OCI-LY1 (cell line): ENCODE measurements around the gene GPR135.
A peak's percentile ranks its signal among the peaks of the same experiment; 100 is the strongest.

Experiments used
- H2AFZ ChIP-seq: fragments of 200-600 bp; sonication (generic), shearing (Covaris generic); 2 replicates; pipeline ENCODE4 v1.6.0; 2014; ENCODE audit warnings: antibody characterized with exemption, mild to moderate bottlenecking, low read length
- H3F3A ChIP-seq: fragments of 200-600 bp; sonication (generic), shearing (Covaris generic); 2 replicates; pipeline ENCODE4 v1.6.0; 2014; ENCODE audit warnings: mild to moderate bottlenecking, antibody characterized with exemption, low read length, moderate library complexity; ENCODE audit not compliant: insufficient read depth
- H3K27ac ChIP-seq: fragments of 200-600 bp; sonication (generic); 2 replicates; pipeline ENCODE4 v1.5.1; 2014; ENCODE audit warnings: low read length, mixed run types, mild to moderate bottlenecking, low read depth; ENCODE audit not compliant: poor library complexity, severe bottlenecking
- H3K27me3 ChIP-seq: fragments of 200-600 bp; sonication (generic); 2 replicates; pipeline ENCODE4 v1.6.0; 2014; ENCODE audit warnings: antibody characterized with exemption, mild to moderate bottlenecking, low read length, moderate library complexity; ENCODE audit not compliant: insufficient read depth
- H3K36me3 ChIP-seq: fragments of 200-600 bp; sonication (generic); 2 replicates; pipeline ENCODE4 v1.6.1; 2014; ENCODE audit warnings: mild to moderate bottlenecking, antibody characterized with exemption, low read length, moderate library complexity, mixed read lengths; ENCODE audit not compliant: insufficient read depth
- H3K4me1 ChIP-seq: fragments of 200-600 bp; sonication (generic); 2 replicates; pipeline ENCODE4 v1.5.1; 2014; ENCODE audit warnings: mild to moderate bottlenecking, low read length, moderate library complexity; ENCODE audit not compliant: insufficient read depth, severe bottlenecking
- H3K4me2 ChIP-seq: fragments of 200-600 bp; sonication (generic), shearing (Covaris generic); 2 replicates; pipeline ENCODE4 v1.6.1; 2014; ENCODE audit warnings: low read length
- H3K4me3 ChIP-seq: fragments of 200-600 bp; sonication (generic); 2 replicates; pipeline ENCODE4 v1.5.1; 2014; ENCODE audit warnings: low read length, low read depth, mild to moderate bottlenecking, mixed read lengths; ENCODE audit not compliant: poor library complexity, severe bottlenecking
- H3K79me2 ChIP-seq: fragments of 200-600 bp; shearing (Covaris generic); 2 replicates; pipeline ENCODE4 v1.6.1; 2016; ENCODE audit warnings: mixed run types, low read length, mixed read lengths; ENCODE audit not compliant: insufficient read depth
- H3K9ac ChIP-seq: fragments of 200-600 bp; sonication (generic), shearing (Covaris generic); 2 replicates; pipeline ENCODE4 v1.6.1; 2014; ENCODE audit warnings: mild to moderate bottlenecking, low read length, mixed read lengths
- H3K9me2 ChIP-seq: fragments of 200-600 bp; sonication (generic), shearing (Covaris generic); 2 replicates; pipeline ENCODE4 v1.6.1; 2014; ENCODE audit warnings: low read depth, mild to moderate bottlenecking, low read length, mixed read lengths
- H3K9me3 ChIP-seq: fragments of 200-600 bp; shearing (Covaris generic); 2 replicates; pipeline ENCODE4 v1.6.1; 2014; ENCODE audit warnings: low read length, mixed read lengths
- H4K20me1 ChIP-seq: fragments of 200-600 bp; sonication (generic), shearing (Covaris generic); 2 replicates; pipeline ENCODE4 v1.6.0; 2016; ENCODE audit warnings: mild to moderate bottlenecking, low read length; ENCODE audit not compliant: insufficient read depth
- EZH2 ChIP-seq: fragments of 200-600 bp; sonication (generic), shearing (Covaris generic); IDR thresholded peaks from 2 replicates; pipeline ENCODE4 v1.8.0; 2017; ENCODE audit warnings: borderline replicate concordance, mixed run types, mild to moderate bottlenecking, antibody characterized with exemption, low read length, moderate library complexity, mixed read lengths
- TF ChIP-seq, protein P1 (sequence below): fragments of 200-600 bp; sonication (generic), shearing (Covaris generic); IDR thresholded peaks from 2 replicates; pipeline ENCODE4 v1.5.1; 2017; ENCODE audit warnings: mild to moderate bottlenecking, antibody characterized with exemption, low read length, moderate library complexity, mixed read lengths

The GPR135 gene

DNA sequence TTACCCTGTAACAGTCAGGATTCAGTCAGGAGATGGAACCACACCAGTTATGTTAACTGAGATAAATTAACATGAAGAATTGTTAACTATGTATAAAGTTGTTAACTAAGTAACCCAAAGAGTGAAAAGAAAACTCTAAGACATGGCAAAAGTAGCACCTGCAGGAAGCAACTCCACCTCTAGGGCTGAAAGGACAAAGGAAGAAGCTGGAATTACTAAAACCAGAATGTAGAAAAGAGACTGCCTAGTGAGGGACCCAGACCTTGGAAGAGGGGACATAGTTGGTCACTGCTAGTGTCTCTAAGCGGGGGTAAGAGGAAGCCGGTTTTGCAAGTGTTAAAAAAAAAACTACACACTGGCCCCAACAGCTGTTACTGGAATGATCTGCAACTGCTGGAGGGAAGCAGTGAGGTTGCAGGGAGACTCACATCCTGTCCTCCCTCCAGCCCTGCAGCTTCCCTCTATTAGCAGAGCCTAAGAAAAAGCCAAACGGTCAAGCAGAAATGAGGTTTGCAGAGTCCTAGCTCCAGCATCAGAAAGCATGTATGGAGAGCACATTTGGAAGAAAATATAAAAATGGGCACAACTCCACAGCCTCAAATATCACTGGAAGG lies 39.8 kb downstream of the GPR135 start:
- H3K4me3 ChIP-seq = no peak overlapping the region
- H3K27me3 ChIP-seq = no peaks in the 10 kb centered on the region
- no peaks in the 10 kb centered on the region for H3K9me3 ChIP-seq
- H4K20me1 ChIP-seq = no peaks in the 10 kb centered on the region
- H3K27ac ChIP-seq = no peak overlapping the region
- no peaks in the 10 kb centered on the region for H3K79me2 ChIP-seq
- no peak overlapping the region for H2AFZ ChIP-seq
- TF ChIP-seq EZH2 = no peak
- TF ChIP-seq, protein P1, sequence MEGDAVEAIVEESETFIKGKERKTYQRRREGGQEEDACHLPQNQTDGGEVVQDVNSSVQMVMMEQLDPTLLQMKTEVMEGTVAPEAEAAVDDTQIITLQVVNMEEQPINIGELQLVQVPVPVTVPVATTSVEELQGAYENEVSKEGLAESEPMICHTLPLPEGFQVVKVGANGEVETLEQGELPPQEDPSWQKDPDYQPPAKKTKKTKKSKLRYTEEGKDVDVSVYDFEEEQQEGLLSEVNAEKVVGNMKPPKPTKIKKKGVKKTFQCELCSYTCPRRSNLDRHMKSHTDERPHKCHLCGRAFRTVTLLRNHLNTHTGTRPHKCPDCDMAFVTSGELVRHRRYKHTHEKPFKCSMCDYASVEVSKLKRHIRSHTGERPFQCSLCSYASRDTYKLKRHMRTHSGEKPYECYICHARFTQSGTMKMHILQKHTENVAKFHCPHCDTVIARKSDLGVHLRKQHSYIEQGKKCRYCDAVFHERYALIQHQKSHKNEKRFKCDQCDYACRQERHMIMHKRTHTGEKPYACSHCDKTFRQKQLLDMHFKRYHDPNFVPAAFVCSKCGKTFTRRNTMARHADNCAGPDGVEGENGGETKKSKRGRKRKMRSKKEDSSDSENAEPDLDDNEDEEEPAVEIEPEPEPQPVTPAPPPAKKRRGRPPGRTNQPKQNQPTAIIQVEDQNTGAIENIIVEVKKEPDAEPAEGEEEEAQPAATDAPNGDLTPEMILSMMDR = no peak
- H3K4me2 ChIP-seq = no peak overlapping the region
- H3F3A ChIP-seq = no peaks in the 10 kb centered on the region
- H3K4me1 ChIP-seq = peaks cover 27% of the 10 kb centered on the region
- H3K36me3 ChIP-seq = no peaks in the 10 kb centered on the region
- no peak overlapping the region for H3K9ac ChIP-seq
- H3K9me2 ChIP-seq = no peaks in the 10 kb centered on the region

DNA sequence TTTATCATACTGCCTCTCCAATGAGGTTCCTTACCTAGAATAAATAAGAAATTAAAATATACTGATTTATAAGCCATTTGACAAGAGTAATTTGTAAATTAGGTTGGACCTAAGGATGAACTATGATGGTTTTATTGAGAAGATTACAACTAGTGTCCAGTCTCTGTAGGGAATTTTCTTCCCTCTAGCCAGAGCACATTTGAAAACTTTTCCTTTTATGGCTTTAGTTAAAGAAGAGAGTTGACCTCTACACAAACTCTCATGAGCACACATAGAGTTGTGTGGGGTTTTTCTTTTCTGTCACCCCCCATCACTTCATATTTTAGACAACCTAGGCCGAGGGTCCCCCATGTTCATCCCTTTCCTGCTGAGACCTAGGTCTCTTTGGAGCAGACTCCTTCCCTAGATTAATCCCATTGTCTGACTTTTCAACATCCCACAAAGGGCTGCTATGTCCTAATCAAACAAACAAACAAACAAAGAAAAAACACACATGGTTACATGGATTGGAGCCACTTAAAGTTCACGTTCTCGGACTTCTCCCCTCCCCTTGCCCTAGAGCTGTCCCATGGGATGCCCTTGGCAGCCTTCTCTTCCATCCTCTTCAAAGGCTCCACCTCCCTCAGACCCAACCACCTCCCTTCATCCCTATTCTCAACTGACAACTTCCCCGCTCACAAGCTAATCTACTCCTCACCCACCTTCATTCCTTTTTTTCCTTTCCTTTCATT lies 40.7 kb downstream of the GPR135 start:
- H3K4me2 ChIP-seq = no peak overlapping the region
- H3K9me2 ChIP-seq = no peaks in the 10 kb centered on the region
- H3K27me3 ChIP-seq = no peaks in the 10 kb centered on the region
- H3K27ac ChIP-seq = no peak overlapping the region
- no peaks in the 10 kb centered on the region for H3K79me2 ChIP-seq
- no peaks in the 10 kb centered on the region for H4K20me1 ChIP-seq
- H3K9ac ChIP-seq = no peak overlapping the region
- H3F3A ChIP-seq = no peaks in the 10 kb centered on the region
- no peak overlapping the region for H2AFZ ChIP-seq
- no peak for TF ChIP-seq EZH2
- TF ChIP-seq, protein P1 = no peak
- H3K36me3 ChIP-seq = no peaks in the 10 kb centered on the region
- peaks cover 27% of the 10 kb centered on the region for H3K4me1 ChIP-seq
- H3K9me3 ChIP-seq = no peaks in the 10 kb centered on the region
- H3K4me3 ChIP-seq = no peak overlapping the region

DNA sequence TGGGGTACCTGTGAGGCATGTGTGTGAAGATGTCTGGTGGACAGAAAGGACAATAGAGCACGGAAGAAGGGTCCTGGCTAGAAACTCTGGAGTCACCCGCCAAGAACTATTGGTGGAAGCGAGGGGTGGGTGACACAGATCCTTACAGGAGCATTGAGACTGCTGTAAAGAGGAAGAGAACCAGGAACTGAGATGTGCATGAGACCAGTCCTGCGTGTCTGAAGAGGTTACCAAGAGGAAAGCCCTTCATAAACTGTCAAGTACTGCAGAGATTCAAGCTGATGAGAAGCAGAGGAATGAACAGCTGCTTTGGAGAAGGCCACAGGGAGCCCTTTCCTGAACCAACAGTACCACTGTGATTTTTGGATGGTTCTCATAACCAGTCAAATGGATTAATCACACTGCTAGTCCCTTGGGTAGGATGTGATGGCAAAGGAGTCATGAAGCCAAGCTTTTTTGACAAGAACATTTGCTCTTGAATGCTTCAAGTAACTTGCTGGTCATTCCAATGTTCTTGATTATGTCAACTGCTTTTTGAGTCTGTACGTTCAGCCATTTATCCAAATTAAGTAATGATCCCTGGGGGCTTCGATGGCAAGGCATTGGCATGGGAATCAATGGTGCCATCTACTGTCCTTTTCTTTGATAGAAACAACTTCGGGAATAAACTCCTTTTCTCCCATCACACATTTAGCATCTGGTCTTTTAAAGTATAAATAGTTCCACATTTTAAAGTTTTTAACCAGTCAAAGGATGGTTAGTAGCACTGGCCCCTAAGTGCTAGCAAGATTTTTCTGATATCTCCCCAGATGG lies 42.9 kb downstream of the GPR135 start:
- peaks cover 27% of the 10 kb centered on the region for H3K4me1 ChIP-seq
- H3K36me3 ChIP-seq = no peaks in the 10 kb centered on the region
- H3K79me2 ChIP-seq = no peaks in the 10 kb centered on the region
- peak overlapping the region; percentile 60 for H3K27ac ChIP-seq
- peak overlapping the region; percentile 5 for H3K4me3 ChIP-seq
- no peak for TF ChIP-seq EZH2
- TF ChIP-seq, protein P1 = peak; percentile 56; the same call in 1 of the 2 replicates
- H3K27me3 ChIP-seq = no peaks in the 10 kb centered on the region
- peak overlapping the region; percentile 90 for H2AFZ ChIP-seq
- H4K20me1 ChIP-seq = no peaks in the 10 kb centered on the region
- H3F3A ChIP-seq = no peaks in the 10 kb centered on the region
- peak overlapping the region; percentile 50 for H3K4me2 ChIP-seq
- peak overlapping the region; percentile 41; the same call in 1 of the 2 replicates for H3K9ac ChIP-seq
- H3K9me2 ChIP-seq = no peaks in the 10 kb centered on the region
- H3K9me3 ChIP-seq = no peaks in the 10 kb centered on the region
